GM18499 (cell line): ENCODE results near the gene OR8B12.
"Not testable (repeated sequence)": the region's sequence is repeated elsewhere in the genome, so short reads cannot be mapped to it uniquely, and the experiment has no call there.

Source experiments
- ATAC-seq: cut with Tn5 transposase; IDR thresholded peaks from one replicate; pipeline ENCODE4 v1.9.1; 2021; ENCODE audit warnings: moderate number of reproducible peaks; ENCODE audit not compliant: insufficient read depth, unreplicated experiment

Gene OR8B12

DNA sequence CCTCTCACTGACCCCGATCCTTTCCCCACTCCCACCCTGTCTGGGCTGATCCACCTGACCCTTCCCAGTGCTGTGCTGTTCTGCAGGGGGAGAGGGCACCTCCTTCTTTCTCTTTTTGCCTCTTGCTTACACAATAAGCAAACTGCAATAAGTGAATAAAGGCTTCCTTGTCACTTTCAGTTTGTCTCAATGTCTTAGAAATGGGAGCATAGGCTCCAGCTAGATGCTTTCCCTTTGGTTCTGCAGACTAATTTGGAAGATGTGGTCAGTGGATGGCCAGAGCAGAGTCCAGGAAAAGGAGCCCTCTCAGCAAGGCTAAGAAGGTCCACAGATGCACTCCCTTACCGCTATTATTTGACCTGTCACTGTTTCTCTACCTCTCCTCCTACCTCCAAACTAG is 9.4 kb downstream of the OR8B12 start:
- ATAC-seq: no peak

GRCh38 chr11:124533626-124534025 is 9.8 kb downstream of the OR8B12 start:
- ATAC-seq: no peak

- no peak for ATAC-seq
Observed at GRCh38 chr11:124520550-124520854, 23.0 kb downstream of the OR8B12 start.

DNA sequence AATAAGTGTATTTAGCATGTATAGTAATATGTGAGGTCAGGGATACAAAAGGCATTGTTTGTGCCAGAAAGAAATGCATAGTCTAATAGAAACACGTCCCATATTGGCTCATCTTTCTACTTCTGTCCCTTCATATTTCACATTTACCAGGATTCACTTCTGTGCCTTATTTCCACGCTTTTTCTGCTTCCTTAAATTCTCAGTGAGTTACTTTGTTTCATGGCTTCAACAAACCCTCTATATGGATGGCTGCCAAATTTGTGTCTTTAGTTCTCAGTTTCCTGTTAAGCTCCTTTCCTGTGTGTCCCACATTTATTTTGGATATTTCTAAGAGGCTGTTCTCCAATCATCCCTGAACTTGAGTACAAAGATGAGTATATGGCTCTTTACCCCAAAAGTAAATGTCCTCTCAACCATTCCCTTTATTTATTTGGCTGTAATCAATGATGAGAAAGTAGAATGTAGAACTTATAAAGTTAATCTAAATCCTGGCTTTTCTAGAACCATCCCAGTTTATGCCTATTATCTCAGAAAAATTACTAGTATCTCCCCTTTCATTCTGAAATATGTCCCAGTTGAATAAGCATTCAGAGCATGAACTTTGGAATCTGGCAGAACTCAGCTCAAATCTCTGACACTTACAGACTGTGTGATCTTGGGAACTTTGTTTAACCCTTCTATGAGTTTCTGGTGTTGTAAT is 23.5 kb downstream of the OR8B12 start:
- no peak for ATAC-seq

DNA sequence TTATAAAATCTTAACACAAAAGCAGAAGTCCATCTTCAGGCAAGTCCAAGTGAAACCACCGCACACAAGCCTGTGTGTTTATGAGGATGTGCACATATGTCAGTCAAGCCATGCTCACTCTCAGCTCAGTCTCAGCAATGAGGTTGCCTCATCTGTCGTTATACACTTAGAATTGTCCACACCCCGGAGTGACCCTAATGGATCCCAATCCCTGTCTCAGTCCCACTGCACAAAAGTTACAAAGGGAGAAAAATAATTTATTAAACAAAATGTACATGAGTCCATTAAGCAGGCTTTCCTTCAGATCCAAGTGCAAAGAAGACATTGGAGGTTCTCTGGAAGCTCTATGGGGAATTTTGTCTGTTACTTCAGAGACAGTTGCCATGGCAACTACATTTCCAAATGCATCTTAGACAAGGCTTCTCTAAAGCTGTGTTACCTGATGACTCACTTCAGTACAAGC is 24.4 kb downstream of the OR8B12 start:
- no peak for ATAC-seq

- ATAC-seq: no peak
Observed at GRCh38 chr11:124517314-124517713, 26.1 kb downstream of the OR8B12 start.

DNA sequence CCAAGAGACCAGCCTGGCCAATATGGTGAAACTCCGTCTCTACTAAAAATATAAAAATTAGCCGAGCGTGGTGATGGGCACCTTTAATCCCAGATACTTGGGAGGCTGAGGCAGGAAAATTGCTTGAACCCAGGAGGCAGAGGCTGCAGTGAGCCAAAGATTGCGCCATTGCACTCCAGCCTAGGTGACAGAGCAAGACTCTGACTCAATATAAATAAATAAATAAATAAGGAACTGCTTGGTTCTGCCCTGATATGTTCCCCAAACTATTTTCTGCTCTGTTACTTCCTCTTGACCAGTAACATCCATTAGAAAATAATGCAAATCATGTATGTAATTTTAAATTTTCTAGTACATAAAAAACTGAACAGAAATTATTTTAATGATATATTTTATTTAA is 28.8 kb downstream of the OR8B12 start:
- not testable (repeated sequence) for ATAC-seq

DNA sequence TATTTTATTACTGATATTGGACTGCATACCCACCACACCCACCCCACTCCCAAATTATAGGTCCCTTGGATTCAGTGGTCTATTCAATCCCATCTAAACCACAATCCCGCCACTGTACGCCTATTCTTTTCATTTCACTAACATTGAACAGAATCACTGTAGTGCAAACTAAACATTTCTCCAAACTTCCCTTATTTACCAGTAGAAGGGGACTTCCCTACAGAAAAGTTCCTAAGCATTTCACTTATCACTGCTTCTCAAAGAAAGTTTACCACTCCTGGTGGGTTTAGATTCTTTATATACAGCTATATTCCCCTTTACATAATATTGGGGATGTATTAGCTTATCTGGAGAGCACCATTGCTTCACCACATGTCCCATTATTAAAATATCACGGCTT is 29.3 kb downstream of the OR8B12 start:
- no peak for ATAC-seq

- no peak for ATAC-seq
Observed at GRCh38 chr11:124511745-124512144, 31.7 kb downstream of the OR8B12 start.

DNA sequence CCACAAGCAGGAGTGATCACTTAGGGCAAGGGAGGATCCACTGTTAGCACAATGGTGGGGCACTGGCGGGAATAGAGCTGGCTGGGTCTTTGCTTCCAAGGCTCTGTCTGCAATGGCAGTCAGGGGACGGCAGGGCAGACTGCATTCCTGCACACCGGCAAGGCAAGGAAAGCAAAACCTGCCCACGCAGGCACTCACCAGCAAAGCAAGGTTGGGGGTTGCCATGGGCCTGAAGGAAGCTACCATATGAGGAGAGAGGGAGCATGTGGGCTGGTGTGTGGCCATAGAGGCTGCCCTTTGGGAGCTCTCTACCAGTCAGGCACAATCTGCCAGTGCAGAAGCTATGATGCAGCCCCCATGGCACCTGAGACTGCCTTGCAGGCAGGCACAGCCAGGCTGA is 33.2 kb downstream of the OR8B12 start:
- ATAC-seq: no peak

- no peak for ATAC-seq
Observed at GRCh38 chr11:124499711-124500110, 43.7 kb downstream of the OR8B12 start.

- ATAC-seq: no peak
Observed at GRCh38 chr11:124493016-124493655, 50.3 kb downstream of the OR8B12 start.
